Liver (tissue), 9 donors: ENCODE data around the gene HAUS7. TPM values are rescaled to one million over a fixed set of nuclear protein-coding genes. Genes with fewer than 3 reads are reported as not detected.

ENCODE experiments used
- DNase-seq: peaks from one replicate; pipeline ENCODE4 v3.0.0-alpha.2; 2017; ENCODE audit warnings: low spot score
- H3K27ac ChIP-seq, 2 donors: one replicate each; pipeline ENCODE4 v1.7.0; 2013; ENCODE audit warnings: inconsistent platforms in 2 of 2, low read length in 2 of 2, control low read depth in 1 of 2, low read depth in 1 of 2, mild to moderate bottlenecking in 1 of 2
- H3K27me3 ChIP-seq, 4 donors: one replicate each; pipeline versions ENCODE4 v1.6.1 to v1.7.0; 2013; ENCODE audit warnings: low read length in 3 of 4, inconsistent platforms in 1 of 4, mild to moderate bottlenecking in 1 of 4, moderate library complexity in 1 of 4; ENCODE audit not compliant: control insufficient read depth in 4 of 4, insufficient read depth in 4 of 4
- H3K36me3 ChIP-seq, 4 donors: one replicate each; pipeline versions ENCODE4 v1.6.1 to v1.7.0; 2013; ENCODE audit warnings: low read length in 3 of 4, mild to moderate bottlenecking in 3 of 4, low read depth in 1 of 4, moderate library complexity in 1 of 4; ENCODE audit not compliant: control insufficient read depth in 4 of 4, insufficient read depth in 3 of 4
- H3K4me1 ChIP-seq, 4 donors: one replicate each; pipeline versions ENCODE4 v1.6.1 to v1.7.0; 2013; ENCODE audit warnings: low read length in 3 of 4, mild to moderate bottlenecking in 3 of 4, moderate library complexity in 1 of 4; ENCODE audit not compliant: control insufficient read depth in 4 of 4, insufficient read depth in 4 of 4
- H3K4me3 ChIP-seq, 3 donors: one replicate each; pipeline versions ENCODE4 v1.6.1 to v1.7.0; 2013; ENCODE audit warnings: low read length in 3 of 3, control low read depth in 1 of 3, low read depth in 1 of 3, mild to moderate bottlenecking in 1 of 3
- H3K9ac ChIP-seq, 2 donors: one replicate each; pipeline ENCODE4 v1.7.0; 2013; ENCODE audit warnings: low read length in 2 of 2, mild to moderate bottlenecking in 2 of 2, moderate library complexity in 2 of 2, control low read depth in 1 of 2, low read depth in 1 of 2
- H3K9me3 ChIP-seq, 4 donors: one replicate each; pipeline versions ENCODE4 v1.6.1 to v1.7.0; 2013; ENCODE audit warnings: low read length in 3 of 4; ENCODE audit not compliant: control insufficient read depth in 4 of 4
- EGR1 ChIP-seq, 2 donors: IDR thresholded peaks; 2 replicates each; pipeline ENCODE4 v1.6.1; 2016 to 2018; ENCODE audit warnings: antibody characterized with exemption in 2 of 2, low read depth in 2 of 2
- FOXA1 ChIP-seq: IDR thresholded peaks from 2 replicates; pipeline ENCODE4 v1.6.1; 2016; ENCODE audit warnings: antibody characterized with exemption
- FOXA2 ChIP-seq: IDR thresholded peaks from 2 replicates; pipeline ENCODE4 v1.6.1; 2016; ENCODE audit warnings: antibody characterized with exemption
- GABPA ChIP-seq, 2 donors: IDR thresholded peaks in 1 of 2; conservative IDR thresholded peaks in 1 of 2; 2 replicates each; pipeline ENCODE4 v1.6.1; 2016; ENCODE audit warnings: antibody characterized with exemption in 2 of 2, mild to moderate bottlenecking in 1 of 2, moderate library complexity in 1 of 2
- HNF4A ChIP-seq, 2 donors: conservative IDR thresholded peaks; 2 replicates each; pipeline ENCODE4 v1.6.1; 2016; ENCODE audit warnings: antibody characterized with exemption in 2 of 2, mild to moderate bottlenecking in 2 of 2
- JUND ChIP-seq, 2 donors: IDR thresholded peaks; 2 replicates each; pipeline ENCODE4 v1.6.1; 2016; ENCODE audit warnings: antibody characterized with exemption in 2 of 2
- NR2F2 ChIP-seq: IDR thresholded peaks from 2 replicates; pipeline ENCODE4 v1.6.1; 2016; ENCODE audit warnings: antibody characterized with exemption
- RAD21 ChIP-seq, 2 donors: IDR thresholded peaks; 2 replicates each; pipeline ENCODE4 v1.6.1; 2016; ENCODE audit warnings: antibody characterized with exemption in 2 of 2, mild to moderate bottlenecking in 2 of 2
- REST ChIP-seq: IDR thresholded peaks from 2 replicates; pipeline ENCODE4 v1.6.1; 2016; ENCODE audit warnings: antibody characterized with exemption, mild to moderate bottlenecking
- RXRA ChIP-seq, 2 donors: IDR thresholded peaks; 2 replicates each; pipeline ENCODE4 v1.6.1; 2017 to 2018; ENCODE audit warnings: antibody characterized with exemption in 2 of 2, mild to moderate bottlenecking in 1 of 2
- SP1 ChIP-seq: IDR thresholded peaks from 2 replicates; pipeline ENCODE4 v1.6.1; 2018; ENCODE audit warnings: antibody characterized with exemption, mild to moderate bottlenecking
- TAF1 ChIP-seq: conservative IDR thresholded peaks from 2 replicates; pipeline ENCODE4 v1.6.1; 2016; ENCODE audit warnings: antibody characterized with exemption, mild to moderate bottlenecking
- YY1 ChIP-seq: IDR thresholded peaks from 2 replicates; pipeline ENCODE4 v1.6.1; 2016; ENCODE audit warnings: antibody characterized with exemption, mild to moderate bottlenecking
- ZBTB33 ChIP-seq: IDR thresholded peaks from 2 replicates; pipeline ENCODE4 v1.6.1; 2016; ENCODE audit warnings: antibody characterized with exemption
- WGBS: extraction: QIAGEN DNeasy Blood & Tissue Kit; methylation state at CpG from one replicate; pipeline ENCODE4 v1.1.7; 2013; 5-methylcytosine and 5-hydroxymethylcytosine counted together
- polyA plus RNA-seq, 2 donors: library from polyadenylated mRNA; stranded (reverse) in 1 of 2; unstranded in 1 of 2; fragments of 200-250 nt in 1 of 2; fragments of >200 nt in 1 of 2; fragmentation: Nextera tagmentation in 1 of 2; extraction: Ambion mirVana in 1 of 2; gene quantifications; one replicate each; pipeline versions ENCODE4 v1.2.1 to v1.2.3, GENCODE V29; 2013 to 2015
- total RNA-seq, 2 donors: library from RNA; depleted of rRNA; stranded (reverse); fragments of >200 nt; gene quantifications; one replicate each; pipeline ENCODE4 v1.2.3, GENCODE V29; 2014
- TF ChIP-seq, protein P1 (sequence below): IDR thresholded peaks from 2 replicates; pipeline ENCODE4 v1.6.1; 2016; ENCODE audit warnings: antibody characterized with exemption
- TF ChIP-seq, protein P2 (sequence below): fragments of 150-350 bp; IDR thresholded peaks from 2 replicates; pipeline ENCODE4 v1.5.1; 2017; ENCODE audit warnings: improper control_type of control experiment, low read depth, low read length; ENCODE audit not compliant: missing input control
- donor health status: healthy.
- donor health status: healthy.
- donor health status: healthy.
- donor health status: healthy.
- donor health status: healthy.

Gene HAUS7
- total and polyA plus RNA-seq, 4 donors: 7.0 to 8.9 (median 7.8) TPM

DNA sequence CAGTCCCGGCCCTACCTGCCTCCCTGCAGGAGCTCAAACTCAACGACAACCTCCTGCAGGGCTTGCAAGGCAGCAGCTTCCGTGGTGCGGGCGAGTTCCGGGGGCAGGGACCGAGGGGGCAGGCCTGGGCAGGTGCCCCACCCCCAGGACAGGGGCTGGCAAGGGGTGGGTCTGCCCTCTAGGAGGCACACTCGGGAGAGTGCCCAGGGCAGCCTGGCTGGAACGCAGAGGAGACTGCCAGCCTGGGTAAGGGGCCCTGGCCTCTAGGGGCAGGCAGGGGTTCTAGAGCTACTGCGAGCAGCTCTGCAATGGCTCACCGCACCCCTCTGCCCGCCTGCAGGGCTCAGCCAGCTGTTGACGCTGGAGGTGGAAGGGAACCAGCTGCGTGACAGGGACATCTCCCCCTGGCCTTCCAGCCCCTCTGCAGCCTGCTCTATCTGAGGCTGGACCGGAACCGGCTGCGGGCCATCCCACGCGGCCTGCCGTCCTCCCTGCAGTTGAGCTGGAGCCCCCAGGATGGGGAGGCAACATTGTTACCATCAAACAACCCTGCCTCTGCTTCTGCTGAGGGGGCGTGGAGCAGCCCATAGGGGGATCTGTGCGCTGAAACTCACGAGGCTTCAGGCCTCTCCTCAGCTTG is 12.1 kb upstream of the HAUS7 start:
- 92% methylated on average over 23 of the region's 23 CpGs for WGBS
- Histone ChIP-seq H3K9ac (no peak overlapping the region), H3K4me1 (no peaks in the 10 kb centered on the region), H3K4me3 (no peak overlapping the region), H3K36me3 (no peaks in the 10 kb centered on the region), H3K27me3 (no peaks in the 10 kb centered on the region), H3K9me3 (no peaks in the 10 kb centered on the region), H3K27ac (no peak overlapping the region)
- TF ChIP-seq FOXA1 (no peak), HNF4A (conservative IDR thresholded peaks at IDR 0.05) (no peak), RXRA (IDR thresholded peaks at IDR 0.05) (no peak), JUND (IDR thresholded peaks at IDR 0.05) (no peak), ZBTB33 (no peak), NR2F2 (no peak), RAD21 (IDR thresholded peaks at IDR 0.05) (no peak), GABPA (IDR thresholded peaks at IDR 0.05 in 1 of 2, conservative IDR thresholded peaks at IDR 0.05 in 1 of 2) (no peak)
- TF ChIP-seq, protein P1, sequence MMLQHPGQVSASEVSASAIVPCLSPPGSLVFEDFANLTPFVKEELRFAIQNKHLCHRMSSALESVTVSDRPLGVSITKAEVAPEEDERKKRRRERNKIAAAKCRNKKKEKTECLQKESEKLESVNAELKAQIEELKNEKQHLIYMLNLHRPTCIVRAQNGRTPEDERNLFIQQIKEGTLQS: no peak
- DNase-seq: no peak

DNA sequence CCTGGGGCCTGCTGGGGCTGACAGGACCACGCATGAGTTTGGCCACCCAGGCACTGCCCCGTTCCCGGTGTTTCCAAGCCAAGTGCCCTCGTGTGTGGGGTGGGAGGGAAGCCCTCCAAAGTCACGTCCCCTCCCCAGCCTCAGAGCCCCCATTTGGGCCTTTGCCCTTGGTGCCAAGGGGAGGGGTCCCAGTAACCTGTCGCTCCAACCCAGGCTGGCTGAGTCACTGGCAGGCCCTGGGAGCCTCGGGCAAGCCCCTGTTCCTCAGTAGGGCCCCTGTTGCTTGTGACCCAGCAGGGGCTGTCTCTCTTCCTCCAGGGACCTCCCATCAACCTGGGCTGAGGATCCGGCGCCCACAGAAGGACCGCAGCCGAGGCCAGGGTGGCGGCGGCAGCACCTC is 10.7 kb upstream of the HAUS7 start:
- H3K36me3 ChIP-seq: no peaks in the 10 kb centered on the region
- H3K9ac ChIP-seq: no peak overlapping the region
- H3K27me3 ChIP-seq: no peaks in the 10 kb centered on the region
- H3K4me3 ChIP-seq: no peak overlapping the region
- no peak for DNase-seq
- 98% methylated on average over 13 of the region's 13 CpGs for WGBS
- H3K27ac ChIP-seq: no peak overlapping the region
- no peak for TF ChIP-seq TAF1
- no peak for TF ChIP-seq REST
- TF ChIP-seq FOXA2: no peak
- H3K4me1 ChIP-seq: no peaks in the 10 kb centered on the region
- no peaks in the 10 kb centered on the region for H3K9me3 ChIP-seq

DNA sequence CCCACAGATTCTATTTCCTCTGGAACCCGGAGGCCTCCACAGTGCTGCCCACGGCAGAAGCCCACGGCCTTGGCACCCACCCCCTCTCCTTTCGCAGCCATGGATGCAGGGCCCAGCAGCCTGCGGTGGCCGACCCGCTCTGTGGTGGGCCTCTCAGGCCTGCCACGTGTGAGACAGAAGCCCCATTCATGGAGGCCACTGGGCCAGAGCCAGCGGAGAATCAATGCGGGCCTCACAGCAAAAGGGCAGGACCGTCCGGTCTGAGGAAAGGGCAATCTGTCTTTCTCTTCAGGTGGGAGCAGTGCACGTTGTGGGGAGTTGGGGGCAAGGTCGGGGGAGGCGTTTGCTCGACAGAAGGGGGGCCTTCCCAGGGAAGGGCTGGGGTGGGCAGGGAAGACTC is 8.4 kb upstream of the HAUS7 start:
- no peak overlapping the region for H3K4me3 ChIP-seq
- no peaks in the 10 kb centered on the region for H3K27me3 ChIP-seq

More for the DNA sequence above, 8.4 kb upstream of the HAUS7 start:
- no peak for TF ChIP-seq EGR1 (IDR thresholded peaks at IDR 0.05; ENCODE audit: low read depth in 2 of 2)
- no peak for TF ChIP-seq RXRA (IDR thresholded peaks at IDR 0.05)
- TF ChIP-seq RAD21 (IDR thresholded peaks at IDR 0.05): no peak
- no peak for TF ChIP-seq FOXA1
- TF ChIP-seq, protein P2, sequence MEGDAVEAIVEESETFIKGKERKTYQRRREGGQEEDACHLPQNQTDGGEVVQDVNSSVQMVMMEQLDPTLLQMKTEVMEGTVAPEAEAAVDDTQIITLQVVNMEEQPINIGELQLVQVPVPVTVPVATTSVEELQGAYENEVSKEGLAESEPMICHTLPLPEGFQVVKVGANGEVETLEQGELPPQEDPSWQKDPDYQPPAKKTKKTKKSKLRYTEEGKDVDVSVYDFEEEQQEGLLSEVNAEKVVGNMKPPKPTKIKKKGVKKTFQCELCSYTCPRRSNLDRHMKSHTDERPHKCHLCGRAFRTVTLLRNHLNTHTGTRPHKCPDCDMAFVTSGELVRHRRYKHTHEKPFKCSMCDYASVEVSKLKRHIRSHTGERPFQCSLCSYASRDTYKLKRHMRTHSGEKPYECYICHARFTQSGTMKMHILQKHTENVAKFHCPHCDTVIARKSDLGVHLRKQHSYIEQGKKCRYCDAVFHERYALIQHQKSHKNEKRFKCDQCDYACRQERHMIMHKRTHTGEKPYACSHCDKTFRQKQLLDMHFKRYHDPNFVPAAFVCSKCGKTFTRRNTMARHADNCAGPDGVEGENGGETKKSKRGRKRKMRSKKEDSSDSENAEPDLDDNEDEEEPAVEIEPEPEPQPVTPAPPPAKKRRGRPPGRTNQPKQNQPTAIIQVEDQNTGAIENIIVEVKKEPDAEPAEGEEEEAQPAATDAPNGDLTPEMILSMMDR: no peak
- TF ChIP-seq NR2F2: no peak
- TF ChIP-seq, protein P1: no peak
- no peak for TF ChIP-seq FOXA2
- TF ChIP-seq ZBTB33: no peak
- no peak for TF ChIP-seq HNF4A (conservative IDR thresholded peaks at IDR 0.05)
- TF ChIP-seq GABPA (IDR thresholded peaks at IDR 0.05 in 1 of 2, conservative IDR thresholded peaks at IDR 0.05 in 1 of 2): no peak
- TF ChIP-seq SP1: no peak
- TF ChIP-seq YY1: no peak
- TF ChIP-seq JUND (IDR thresholded peaks at IDR 0.05): no peak
- TF ChIP-seq TAF1: no peak
- H3K9ac ChIP-seq: no peak overlapping the region
- no peaks in the 10 kb centered on the region for H3K9me3 ChIP-seq
- no peak for DNase-seq
- H3K36me3 ChIP-seq: no peaks in the 10 kb centered on the region
- H3K27ac ChIP-seq: no peak overlapping the region
- peaks cover 0 to 7% (median 0%) of the 10 kb centered on the region in 4 donors for H3K4me1 ChIP-seq
- 81% methylated on average over 16 of the region's 16 CpGs for WGBS
